Naive thymus-derived CD4-positive, alpha-beta T cell (primary cell): ENCODE measurements around the gene CD163. TPM values are rescaled to one million over a fixed set of nuclear protein-coding genes. Genes with fewer than 3 reads are reported as not detected.

Source experiments
- ATAC-seq: fragments of 150-1000 bp; cut with Tn5 transposase; 2 replicates; pipeline ENCODE4 v1.10.0; 2021; ENCODE audit warnings: mild to moderate bottlenecking, moderate library complexity
- CTCF ChIA-PET: fragments of 350-600 bp; sonication (Branson Sonifier 250); formaldehyde crosslinking; loops from one replicate; lab custom pipeline; 2021; ENCODE audit warnings: antibody characterized with exemption; lab: Charles Lee
- POLR2A ChIA-PET: fragments of 350-600 bp; sonication (Branson Sonifier 250); formaldehyde crosslinking; loops from one replicate; lab custom pipeline; 2021; ENCODE audit warnings: antibody characterized with exemption, inconsistent platforms; lab: Charles Lee
- DNase-seq, 9 donors: peaks; one replicate each; pipeline versions ENCODE4 v3.0.0 to v3.0.0-alpha.2; 2020 to 2022; ENCODE audit warnings: mixed read lengths in 1 of 9
- H3K27ac ChIP-seq: one replicate; pipeline ENCODE4 v1.7.0; 2013; ENCODE audit warnings: mild to moderate bottlenecking, low read depth, low read length, moderate library complexity
- H3K27me3 ChIP-seq, 2 donors: one replicate each; pipeline ENCODE4 v1.7.0; 2013; ENCODE audit warnings: low read length in 2 of 2, mild to moderate bottlenecking in 2 of 2, moderate library complexity in 2 of 2; ENCODE audit not compliant: control insufficient read depth in 2 of 2, insufficient read depth in 2 of 2
- H3K36me3 ChIP-seq, 3 experiments: 1 replicate in 2 of 3; 2 replicates in 1 of 3; pipeline ENCODE4 v1.7.0; 2013; ENCODE audit warnings: low read length in 3 of 3, mild to moderate bottlenecking in 3 of 3, moderate library complexity in 1 of 3; ENCODE audit not compliant: insufficient read depth in 3 of 3, control insufficient read depth in 2 of 3
- H3K4me1 ChIP-seq, 2 donors: one replicate each; pipeline ENCODE4 v1.7.0; 2013; ENCODE audit warnings: low read length in 2 of 2, mild to moderate bottlenecking in 2 of 2, moderate library complexity in 1 of 2; ENCODE audit not compliant: control insufficient read depth in 2 of 2, insufficient read depth in 2 of 2
- H3K4me3 ChIP-seq: 2 replicates; pipeline ENCODE4 v1.7.0; 2013; ENCODE audit warnings: mild to moderate bottlenecking, low read length
- H3K9me3 ChIP-seq, 3 experiments: 1 replicate in 2 of 3; 2 replicates in 1 of 3; pipeline ENCODE4 v1.7.0; 2013; ENCODE audit warnings: low read length in 3 of 3; ENCODE audit not compliant: control insufficient read depth in 2 of 3
- H3K27ac Mint-ChIP-seq, 9 donors: one replicate each; pipeline ENCODE4 v1.8.0; 2020 to 2022; ENCODE audit warnings: mixed read lengths in 9 of 9, mild to moderate bottlenecking in 8 of 9, moderate library complexity in 5 of 9, inconsistent platforms in 2 of 9
- H3K27me3 Mint-ChIP-seq, 5 donors: one replicate each; pipeline ENCODE4 v1.8.0; 2021 to 2022; ENCODE audit warnings: mixed read lengths in 5 of 5, mild to moderate bottlenecking in 1 of 5
- H3K36me3 Mint-ChIP-seq, 5 donors: one replicate each; pipeline ENCODE4 v1.8.0; 2020 to 2022; ENCODE audit warnings: mixed read lengths in 5 of 5, mild to moderate bottlenecking in 3 of 5, inconsistent platforms in 1 of 5
- H3K4me1 Mint-ChIP-seq, 7 donors: one replicate each; pipeline ENCODE4 v1.8.0; 2020 to 2022; ENCODE audit warnings: mixed read lengths in 7 of 7, mild to moderate bottlenecking in 3 of 7, inconsistent platforms in 1 of 7
- H3K4me3 Mint-ChIP-seq, 10 donors: one replicate each; pipeline ENCODE4 v1.8.0; 2020 to 2022; ENCODE audit warnings: mild to moderate bottlenecking in 10 of 10, mixed read lengths in 10 of 10, moderate library complexity in 6 of 10, inconsistent platforms in 2 of 10
- H3K9me3 Mint-ChIP-seq, 11 donors: one replicate each; pipeline ENCODE4 v1.8.0; 2020 to 2022; ENCODE audit warnings: mixed read lengths in 11 of 11, mild to moderate bottlenecking in 4 of 11, inconsistent platforms in 1 of 11, moderate library complexity in 1 of 11
- intact Hi-C, 2 donors: fragments of 100-400 bp; cut with micrococcal nuclease; formaldehyde crosslinking; loops; one replicate each; pipeline ENCODE4 v1.15.1; 2023
- polyA plus RNA-seq, 2 donors: library from polyadenylated mRNA; unstranded; fragments of 300-500 nt; fragmentation: Illumina TruSeq; gene quantifications; one replicate each; pipeline ENCODE4 v1.2.3, GENCODE V29; 2021
- total RNA-seq, 6 experiments: library from RNA in 5 of 6; stranded (reverse) in 5 of 6; gene quantifications; 1 replicate in 5 of 6; 2 replicates in 1 of 6; pipeline ENCODE4 v1.2.3 and lab custom pipeline; 2021 to 2026

Gene CD163
- total and polyA plus RNA-seq, 7 experiments from 2014 or later = 0.05 to 35.0 (median 11.2) TPM; not detected in 2

- H3K9me3 Mint-ChIP-seq = peaks cover 0 to 2% (median 0%) of the 10 kb centered on the region in 11 donors
- intact Hi-C loops = loop anchor here (1.0 to 5.0 kb wide), 6 partner anchors 140 to 347 kb away; no protein-coding TSS in a partner anchor
- CTCF ChIA-PET = interaction anchor here (1.5 to 1.8 kb wide), 2 partner anchors 240 to 250 kb away, joined by 3 to 10 read pairs; no protein-coding TSS in a partner anchor
- Histone ChIP-seq H3K4me1 (no peaks in the 10 kb centered on the region), H3K4me3 (no peak overlapping the region), H3K36me3 (no peaks in the 10 kb centered on the region), H3K9me3 (no peaks in the 10 kb centered on the region), H3K27ac (no peak overlapping the region), H3K27me3 (no peaks in the 10 kb centered on the region)
- no peak overlapping the region for H3K27ac Mint-ChIP-seq
- ATAC-seq (peak; percentile 82), DNase-seq (peak in 8 of 9 donors; percentile 20 to 49 (median 42))
- POLR2A ChIA-PET = no interaction called here
- no peak overlapping the region for H3K4me3 Mint-ChIP-seq
- no peaks in the 10 kb centered on the region for H3K36me3 Mint-ChIP-seq
- H3K4me1 Mint-ChIP-seq = no peaks in the 10 kb centered on the region
- peaks cover under 1 to 18% (median 10%) of the 10 kb centered on the region in 5 donors for H3K27me3 Mint-ChIP-seq
Measured at GRCh38 chr12:7460375-7461259, 43.0 kb downstream of the CD163 start.

- CTCF ChIA-PET = interaction anchor here (1.8 kb wide), 1 partner anchor 240 kb away, joined by 10 read pairs; no protein-coding TSS in a partner anchor
- Histone ChIP-seq H3K4me1 (no peaks in the 10 kb centered on the region), H3K36me3 (no peaks in the 10 kb centered on the region), H3K4me3 (no peak overlapping the region), H3K27ac (no peak overlapping the region), H3K27me3 (no peaks in the 10 kb centered on the region), H3K9me3 (no peaks in the 10 kb centered on the region)
- intact Hi-C loops = loop anchor here (1.0 to 5.0 kb wide), 6 partner anchors 140 to 347 kb away; no protein-coding TSS in a partner anchor
- Mint-ChIP-seq H3K4me1 (no peaks in the 10 kb centered on the region), H3K27me3 (peaks cover 0 to 14% (median 6%) of the 10 kb centered on the region in 5 donors), H3K9me3 (peaks cover 0 to 2% (median 0%) of the 10 kb centered on the region in 11 donors), H3K27ac (no peak overlapping the region), H3K36me3 (no peaks in the 10 kb centered on the region), H3K4me3 (no peak overlapping the region)
- DNase-seq (no peak), ATAC-seq (no peak)
- POLR2A ChIA-PET = interaction anchor here (0.6 kb wide), 1 partner anchor 20 kb away, joined by 4 read pairs; no protein-coding TSS in a partner anchor
Measured at GRCh38 chr12:7459973-7460372, 43.6 kb downstream of the CD163 start.

- ChIA-PET CTCF (no interaction called here), POLR2A (no interaction called here)
- H3K27ac ChIP-seq = no peak overlapping the region
- DNase-seq (no peak), ATAC-seq (no peak)
- peaks cover 0 to 4% (median 0%) of the 10 kb centered on the region in 5 donors for H3K36me3 Mint-ChIP-seq
- H3K4me1 ChIP-seq = no peaks in the 10 kb centered on the region
- peaks cover 0 to 14% (median 3%) of the 10 kb centered on the region in 11 donors for H3K9me3 Mint-ChIP-seq
- H3K36me3 ChIP-seq = no peaks in the 10 kb centered on the region
- H3K27ac Mint-ChIP-seq = no peak overlapping the region
- intact Hi-C loops = no loop called here
- peaks cover 8 to 21% (median 16%) of the 10 kb centered on the region in 5 donors for H3K27me3 Mint-ChIP-seq
- H3K9me3 ChIP-seq = no peaks in the 10 kb centered on the region
- no peak overlapping the region for H3K4me3 Mint-ChIP-seq
- H3K4me3 ChIP-seq = no peak overlapping the region
- no peaks in the 10 kb centered on the region for H3K4me1 Mint-ChIP-seq
- no peaks in the 10 kb centered on the region for H3K27me3 ChIP-seq
Measured at GRCh38 chr12:7451756-7452155, 51.8 kb downstream of the CD163 start.

GRCh38 chr12:7450667-7451066 is 52.9 kb downstream of the CD163 start:
- Histone ChIP-seq H3K36me3 (no peaks in the 10 kb centered on the region), H3K9me3 (no peaks in the 10 kb centered on the region), H3K27me3 (no peaks in the 10 kb centered on the region), H3K4me1 (no peaks in the 10 kb centered on the region), H3K4me3 (no peak overlapping the region), H3K27ac (no peak overlapping the region)
- peaks cover 0 to 4% (median 0%) of the 10 kb centered on the region in 5 donors for H3K36me3 Mint-ChIP-seq
- no peak overlapping the region for H3K27ac Mint-ChIP-seq
- intact Hi-C loops = no loop called here
- no peak for DNase-seq
- H3K9me3 Mint-ChIP-seq = peaks cover 0 to 14% (median 3%) of the 10 kb centered on the region in 11 donors
- CTCF ChIA-PET = no interaction called here
- ATAC-seq = no peak
- no peaks in the 10 kb centered on the region for H3K4me1 Mint-ChIP-seq
- peaks cover 8 to 27% (median 16%) of the 10 kb centered on the region in 5 donors for H3K27me3 Mint-ChIP-seq
- no peak overlapping the region for H3K4me3 Mint-ChIP-seq
- POLR2A ChIA-PET = no interaction called here

DNA sequence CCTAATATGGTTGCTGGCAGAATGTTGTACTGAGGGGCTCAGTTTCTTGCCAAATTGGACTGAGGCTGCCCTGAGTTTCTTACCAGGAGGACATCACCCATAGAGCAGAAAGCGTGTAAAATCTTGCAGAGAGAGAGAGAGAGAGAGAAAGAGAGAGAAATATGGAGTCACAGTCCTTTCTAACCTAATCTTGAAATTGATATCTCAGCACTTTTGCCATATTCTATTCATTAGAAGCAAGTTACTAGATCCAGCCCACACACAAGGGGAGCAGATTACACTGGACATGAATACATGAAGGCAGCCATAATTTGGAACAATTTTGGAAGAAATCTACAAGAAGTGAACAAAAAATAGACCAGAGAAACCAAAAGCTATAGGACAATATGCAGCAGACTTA is 55.5 kb downstream of the CD163 start:
- Mint-ChIP-seq H3K4me1 (no peaks in the 10 kb centered on the region), H3K36me3 (no peaks in the 10 kb centered on the region), H3K27ac (no peak overlapping the region), H3K4me3 (no peak overlapping the region), H3K27me3 (peaks cover 19 to 27% (median 21%) of the 10 kb centered on the region in 5 donors), H3K9me3 (peaks cover 0 to 5% (median 0%) of the 10 kb centered on the region in 11 donors)
- intact Hi-C loops = no loop called here
- Histone ChIP-seq H3K4me3 (no peak overlapping the region), H3K9me3 (no peaks in the 10 kb centered on the region), H3K36me3 (no peaks in the 10 kb centered on the region), H3K4me1 (no peaks in the 10 kb centered on the region), H3K27me3 (peaks cover 0 to 6% of the 10 kb centered on the region in 2 donors), H3K27ac (no peak overlapping the region)
- ChIA-PET CTCF (no interaction called here), POLR2A (no interaction called here)
- DNase-seq = no peak
- no peak for ATAC-seq

DNA sequence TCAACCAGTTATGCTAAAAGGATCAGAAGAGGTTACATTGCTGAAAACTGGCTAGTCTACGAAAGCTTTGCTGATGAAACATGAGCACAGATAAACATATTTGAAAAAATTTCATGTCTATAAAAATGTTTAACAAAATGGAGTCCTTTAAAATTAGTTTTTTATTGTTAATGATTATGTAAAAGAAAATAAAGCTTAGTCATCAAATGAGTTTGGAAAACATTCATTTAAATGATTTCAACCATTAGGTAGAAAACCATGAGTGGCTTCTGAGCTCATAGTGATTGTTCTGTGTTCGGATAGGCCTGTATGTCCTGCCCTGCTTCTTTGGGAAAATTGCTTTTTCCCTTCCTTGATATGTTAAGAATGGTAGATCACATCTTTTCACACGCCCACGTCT is 59.0 kb downstream of the CD163 start:
- Histone ChIP-seq H3K4me1 (no peaks in the 10 kb centered on the region), H3K4me3 (no peak overlapping the region), H3K27ac (no peak overlapping the region), H3K36me3 (no peaks in the 10 kb centered on the region), H3K27me3 (peaks cover 6 to 7% of the 10 kb centered on the region in 2 donors), H3K9me3 (no peaks in the 10 kb centered on the region)
- DNase-seq (no peak), ATAC-seq (no peak)
- Mint-ChIP-seq H3K27me3 (peaks cover 39 to 49% (median 40%) of the 10 kb centered on the region in 5 donors), H3K9me3 (peaks cover 0 to 9% (median 3%) of the 10 kb centered on the region in 11 donors), H3K4me1 (peaks cover 0 to 5% (median 3%) of the 10 kb centered on the region in 7 donors), H3K36me3 (peaks cover 0 to 4% (median 0%) of the 10 kb centered on the region in 5 donors), H3K27ac (no peak overlapping the region), H3K4me3 (no peak overlapping the region)
- CTCF ChIA-PET = no interaction called here
- intact Hi-C loops = no loop called here
- POLR2A ChIA-PET = no interaction called here
